Stimulated activated CD8-positive, alpha-beta memory T cell treated with anti-CD3 and anti-CD28 coated beads, Interleukin-2, amount 100 ng/mL, for 1 hour (primary cell): ENCODE data around the gene MYEOV.

Experiments used
- DNase-seq, 2 donors: peaks; one replicate each; pipeline ENCODE4 v3.0.0-alpha.2; 2020; ENCODE audit warnings: low read depth in 2 of 2

The MYEOV gene

DNA sequence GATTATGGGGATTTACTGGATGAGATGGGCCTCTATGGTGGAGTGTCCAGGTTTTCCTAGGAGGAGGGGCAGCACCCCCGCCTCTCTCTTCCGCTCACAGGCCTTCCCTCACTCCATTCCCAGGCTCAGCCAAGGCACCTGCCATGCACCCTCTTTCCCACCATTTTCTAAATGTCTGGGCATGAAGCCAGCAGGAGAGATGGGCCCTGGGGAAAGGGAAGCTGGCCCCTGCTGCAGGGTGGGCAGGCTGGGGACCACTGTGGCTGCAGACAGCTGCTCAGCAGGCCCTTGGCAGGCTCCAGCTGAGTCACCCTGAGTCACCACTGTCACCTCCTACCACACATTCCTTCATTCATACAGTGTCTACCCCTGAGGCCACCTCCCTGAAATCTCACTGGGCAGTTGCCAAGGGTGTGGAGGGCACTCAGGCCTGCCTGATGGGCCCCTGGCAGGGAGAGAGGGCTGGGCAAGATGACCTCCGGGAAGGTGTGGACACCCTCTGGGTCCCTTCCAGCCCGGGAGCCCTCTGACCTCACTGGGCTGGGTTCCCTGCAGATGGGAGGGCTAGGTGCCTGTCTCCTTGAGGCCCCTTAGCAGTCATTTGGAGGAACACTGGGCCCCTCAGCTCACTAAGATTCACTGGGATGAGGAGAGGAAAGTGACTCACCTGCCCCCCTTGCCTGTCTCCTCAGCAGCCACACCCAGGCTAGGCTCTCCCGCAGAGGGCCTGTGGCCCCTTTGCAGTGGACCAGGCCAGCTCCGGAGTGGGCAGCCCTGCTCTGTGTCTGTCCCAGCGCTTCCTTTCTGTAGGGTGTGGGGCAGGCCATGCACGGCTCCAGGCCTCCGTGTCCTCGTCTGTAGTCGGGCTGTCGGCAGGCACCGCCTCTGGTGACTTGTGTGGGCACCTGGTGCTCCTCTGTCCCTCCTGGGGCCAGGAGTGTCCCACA, 7.8 kb downstream of the MYEOV start:
- no peak for DNase-seq

DNA sequence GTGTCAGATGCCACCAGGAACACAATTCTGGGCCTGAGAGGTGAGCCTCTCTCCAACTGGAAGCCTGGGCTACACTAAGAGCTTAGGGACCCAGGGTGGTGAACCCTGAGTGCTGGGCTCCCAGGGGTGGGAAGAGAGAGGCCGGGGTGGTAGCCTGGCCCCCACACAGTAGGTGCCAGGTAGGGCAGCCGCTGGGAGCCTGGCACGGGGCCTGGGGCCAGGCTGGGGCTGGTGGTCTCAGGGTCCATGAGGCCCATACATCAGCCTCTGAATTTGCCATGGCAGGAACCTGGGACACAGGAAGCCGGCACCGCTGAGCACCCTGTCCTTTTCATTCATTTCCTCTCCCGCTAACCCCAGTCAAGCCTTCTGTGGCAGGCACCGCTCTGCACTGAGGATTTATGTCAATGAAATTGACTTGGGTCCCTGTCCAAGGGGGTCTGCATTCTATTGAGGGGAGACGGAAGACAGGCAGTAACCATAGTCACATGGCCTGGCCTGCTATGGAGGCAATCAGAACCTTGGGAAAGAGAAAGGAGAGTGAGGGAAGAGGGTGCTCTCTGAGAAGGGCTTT, 8.6 kb downstream of the MYEOV start:
- DNase-seq = no peak

DNA sequence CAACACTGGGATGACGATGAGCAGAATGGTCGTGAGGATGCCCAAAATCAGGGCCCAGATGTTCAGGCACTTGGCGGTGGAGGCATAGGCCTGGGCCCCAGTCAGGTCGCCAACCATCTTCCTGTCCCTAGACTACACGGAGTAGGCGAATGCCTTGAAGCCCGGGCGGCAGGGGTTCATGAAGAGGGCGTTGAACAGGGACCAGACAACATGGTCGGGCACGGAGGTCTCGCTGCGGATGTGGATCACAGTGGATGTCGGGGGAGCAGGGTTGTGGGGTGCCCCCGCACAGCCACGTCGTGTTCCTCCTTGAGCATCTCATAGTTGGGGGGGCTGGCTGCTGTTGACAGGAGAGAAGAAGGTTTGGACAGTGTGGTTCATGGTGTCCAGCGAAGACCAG, 9.5 kb downstream of the MYEOV start:
- DNase-seq = no peak

DNA sequence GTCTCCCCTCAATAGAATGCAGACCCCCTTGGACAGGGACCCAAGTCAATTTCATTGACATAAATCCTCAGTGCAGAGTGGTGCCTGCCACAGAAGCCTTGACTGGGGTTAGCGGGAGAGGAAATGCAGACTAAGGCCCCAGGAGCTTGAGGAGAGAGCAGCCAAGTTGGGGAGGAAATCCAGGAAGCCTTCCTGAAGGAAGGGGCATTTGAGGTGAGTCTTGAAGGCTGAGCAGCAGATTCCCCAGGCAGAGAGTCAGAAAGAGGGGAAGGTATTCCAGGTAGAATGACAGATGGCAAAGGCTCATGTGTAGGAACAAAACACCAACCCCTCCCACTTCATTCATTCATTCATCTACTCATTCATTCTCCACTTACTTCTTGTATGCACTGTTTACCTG, 10.3 kb downstream of the MYEOV start:
- no peak for DNase-seq

DNA sequence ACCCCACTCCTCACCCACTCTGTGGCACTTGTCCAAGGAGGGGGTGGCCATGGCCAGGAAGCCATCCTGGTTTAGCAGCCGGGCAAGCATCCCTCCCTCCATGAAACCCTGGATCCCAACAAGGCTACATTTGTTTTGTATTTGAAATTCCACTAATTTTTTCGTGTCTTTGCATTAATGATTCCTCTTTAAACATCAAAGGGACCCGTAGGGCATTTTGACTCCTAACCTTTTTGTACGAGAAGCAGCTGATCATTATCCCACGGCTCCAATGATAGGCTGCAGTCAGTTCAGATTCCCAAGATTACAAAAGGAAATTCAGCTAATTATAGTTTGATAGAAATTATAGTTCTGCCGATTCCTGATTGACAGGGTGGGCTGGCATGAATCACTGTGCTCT, 10.7 kb downstream of the MYEOV start:
- DNase-seq = no peak

DNA sequence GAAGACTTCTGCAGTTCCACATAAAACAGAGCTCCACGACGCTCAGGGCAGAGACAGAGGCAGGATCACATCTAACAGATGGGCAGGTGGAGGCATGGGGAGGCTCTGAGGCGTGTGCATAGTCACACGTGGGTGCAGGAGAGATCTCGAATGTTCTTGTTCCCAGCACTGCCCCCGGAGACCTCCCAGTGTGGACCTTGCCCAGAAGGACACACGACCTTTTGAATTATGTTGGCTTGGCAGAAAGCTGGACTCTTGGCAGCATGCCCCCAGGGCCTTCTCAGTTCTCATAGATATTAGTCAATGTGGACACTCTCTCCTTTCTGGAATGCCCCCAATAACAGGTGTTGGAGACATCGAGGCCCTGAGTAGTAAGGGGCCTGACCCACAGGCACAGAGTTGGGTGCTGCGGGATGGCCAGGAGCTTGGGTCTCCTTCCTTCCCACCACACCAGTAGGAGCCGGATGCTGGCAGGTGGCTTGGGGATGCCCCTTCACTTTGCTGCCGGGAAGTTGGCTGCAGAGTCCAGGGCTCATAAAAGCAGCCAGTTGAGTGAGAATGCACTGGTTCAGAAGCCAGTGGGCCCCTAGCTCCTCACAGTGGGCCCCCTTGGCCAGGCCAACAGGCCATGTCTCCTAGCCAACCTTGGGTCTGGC, 12.1 kb downstream of the MYEOV start:
- DNase-seq = no peak

DNA sequence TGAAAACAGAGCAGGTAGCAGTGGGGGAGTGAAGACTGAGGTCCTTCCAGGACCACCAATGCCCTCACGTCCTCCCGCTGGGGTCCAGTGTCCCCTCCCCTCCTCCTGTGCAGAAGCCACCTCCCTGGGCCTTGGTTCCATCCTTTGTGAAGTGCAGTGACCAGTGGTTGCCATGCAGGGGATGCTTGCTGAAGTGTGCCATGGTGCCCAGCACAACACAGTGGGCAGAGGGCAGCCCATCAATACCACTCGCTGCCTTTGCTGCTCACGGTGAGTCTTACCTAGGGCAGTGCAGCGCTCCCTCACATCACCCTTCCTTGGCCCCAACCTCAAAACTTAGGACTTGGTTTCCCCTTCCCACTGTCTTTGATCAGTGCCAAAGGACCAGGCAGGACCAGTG, 12.9 kb downstream of the MYEOV start:
- no peak for DNase-seq

DNA sequence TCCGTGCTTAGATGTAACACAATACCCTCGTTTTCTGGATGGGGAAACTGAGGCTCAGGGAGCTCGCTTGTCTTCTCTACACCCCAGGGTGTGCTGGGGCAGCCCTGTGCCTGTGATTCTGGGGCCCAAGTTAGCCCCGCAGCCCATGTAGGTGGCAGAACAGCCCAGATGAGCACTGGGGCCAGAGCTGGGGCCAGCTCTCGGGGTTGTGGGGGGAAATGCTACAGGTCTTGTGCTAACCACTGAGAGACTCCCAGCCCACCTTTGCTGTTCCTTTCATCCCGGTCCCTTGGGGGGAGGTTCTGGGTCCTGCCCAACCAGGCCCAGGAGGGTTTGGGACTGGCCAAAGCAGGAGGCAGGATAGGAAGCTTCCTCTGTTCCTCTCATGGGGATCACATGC, 13.5 kb downstream of the MYEOV start:
- DNase-seq = no peak

DNA sequence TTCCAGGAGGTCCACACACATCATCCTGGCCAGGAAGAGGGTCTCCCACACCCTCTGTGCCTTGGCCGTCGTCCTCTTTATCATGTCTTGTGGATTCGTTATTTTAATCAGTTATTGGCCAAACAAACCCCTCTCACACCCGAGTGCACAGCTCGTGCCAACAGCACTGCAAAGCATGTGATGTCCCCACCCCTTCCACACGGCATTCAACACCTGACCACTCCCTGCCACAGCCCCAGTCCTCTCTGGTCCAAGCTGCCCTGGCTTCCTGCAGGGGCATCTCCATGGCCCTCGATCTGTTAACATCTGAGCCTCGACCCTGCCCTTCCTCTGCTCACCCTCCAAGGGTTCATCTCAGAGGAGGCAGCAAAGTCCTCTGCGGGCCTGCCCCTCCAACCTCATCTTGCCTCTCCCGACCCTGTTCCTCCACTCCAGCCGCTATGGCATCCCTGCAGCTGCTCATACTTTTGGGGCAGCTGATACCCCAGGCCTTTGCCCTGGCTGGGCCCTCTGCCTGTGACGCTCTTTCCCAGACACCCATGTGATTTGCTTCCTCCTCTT, 14.0 kb downstream of the MYEOV start:
- no peak for DNase-seq

DNA sequence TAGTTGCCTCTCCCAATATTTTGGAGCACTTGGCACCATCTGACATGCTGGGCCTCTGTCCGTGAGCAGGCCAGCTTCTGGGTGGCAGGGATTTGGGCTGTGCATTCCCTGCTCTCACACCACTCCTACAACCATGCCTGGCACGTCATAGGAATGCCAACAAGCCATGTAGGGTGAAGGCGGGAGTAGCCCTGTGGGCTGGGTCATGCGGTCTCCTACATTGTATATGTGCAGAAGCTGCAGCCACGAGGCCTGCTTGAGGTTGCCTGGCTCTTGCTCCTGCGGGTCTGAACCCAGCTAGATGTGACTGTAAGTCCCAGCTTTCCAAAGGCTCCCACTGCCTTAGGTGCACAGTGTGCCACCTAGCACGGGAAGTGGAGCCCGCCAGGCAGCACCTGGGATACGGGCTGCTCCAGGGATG, 14.5 kb downstream of the MYEOV start:
- DNase-seq = no peak

DNA sequence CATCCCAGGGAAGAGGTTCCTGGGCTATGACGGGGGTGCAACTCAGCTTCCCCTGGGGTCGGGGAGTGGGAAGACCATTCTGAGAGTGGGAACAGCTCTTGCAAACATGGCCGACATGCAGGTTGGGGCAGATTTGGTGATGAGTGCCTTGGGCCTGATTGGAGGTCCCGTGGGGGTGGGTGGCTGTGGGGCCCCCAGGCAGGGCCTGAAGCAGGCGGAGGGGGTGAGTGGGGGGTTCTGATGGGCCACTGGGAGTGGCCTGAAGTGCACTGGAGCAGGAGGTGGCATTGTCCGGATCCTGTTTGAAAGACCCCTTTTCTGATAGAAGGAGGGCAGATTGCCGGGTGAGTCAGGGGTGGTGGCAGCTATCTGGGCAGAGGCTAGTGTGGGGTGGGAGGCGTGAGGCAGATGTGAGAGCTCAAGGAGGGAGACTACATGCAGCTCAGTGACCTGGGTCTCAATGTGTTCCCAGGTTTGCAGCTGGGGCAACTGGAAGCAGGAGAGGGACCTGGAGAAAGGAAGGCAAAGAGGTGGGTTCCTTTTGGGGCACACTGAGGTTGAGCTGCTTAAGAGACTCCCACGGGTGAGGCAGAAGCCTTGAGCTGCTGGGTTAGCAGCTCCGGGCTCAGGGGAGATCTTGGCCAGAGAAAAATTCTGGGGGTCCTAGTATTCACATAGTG, 15.1 kb downstream of the MYEOV start:
- no peak for DNase-seq

DNA sequence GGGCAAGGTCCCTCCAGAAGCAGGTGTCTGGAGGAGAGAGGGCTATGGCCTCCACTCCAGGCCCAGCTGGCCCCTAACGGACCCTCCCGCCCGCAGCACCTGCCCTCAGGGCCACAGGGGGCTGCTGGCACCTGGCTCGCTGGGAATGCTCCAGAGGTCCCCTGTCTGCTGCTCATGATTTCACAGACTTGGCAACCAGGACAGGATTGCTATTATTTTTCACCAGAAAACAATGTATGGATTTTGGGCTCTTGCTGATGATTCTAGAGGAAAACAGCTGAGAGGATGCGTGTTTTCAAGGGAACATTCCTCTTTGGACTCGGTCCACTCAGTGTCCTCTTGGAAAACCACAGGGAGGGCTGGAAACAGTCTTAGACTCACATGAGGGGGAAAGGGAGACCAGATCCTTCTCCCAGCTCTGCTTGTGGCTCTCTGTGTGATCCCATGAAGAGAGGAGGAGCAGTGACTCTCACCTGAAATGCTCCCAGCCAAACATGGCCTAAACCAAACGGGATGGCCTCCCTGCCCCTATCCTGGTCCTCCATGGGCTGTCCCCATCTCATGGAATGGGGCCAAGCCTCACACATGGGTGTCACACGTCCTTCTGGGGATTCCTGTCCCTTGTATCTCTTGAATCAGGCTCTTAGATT, 15.8 kb downstream of the MYEOV start:
- no peak for DNase-seq

DNA sequence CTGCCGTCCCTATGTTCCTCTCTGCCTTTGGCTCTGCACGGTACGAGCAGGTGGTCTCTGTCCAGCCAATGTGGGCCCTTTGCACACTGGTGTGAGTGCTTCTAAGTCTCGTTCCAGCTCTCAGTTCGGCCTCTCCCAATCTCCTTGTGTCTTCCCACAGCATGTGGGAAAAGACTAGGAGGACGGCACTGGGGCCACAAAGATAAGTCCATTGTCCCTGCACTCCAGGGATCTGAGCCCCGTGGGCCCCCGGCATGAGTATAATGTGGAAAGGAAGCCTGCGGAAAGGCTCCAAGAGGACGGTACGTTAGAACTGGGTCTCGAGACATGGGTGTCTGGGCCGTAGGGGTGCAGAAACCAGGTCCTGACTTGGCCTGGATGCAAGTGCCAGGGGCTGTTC, 16.4 kb downstream of the MYEOV start:
- no peak for DNase-seq

DNA sequence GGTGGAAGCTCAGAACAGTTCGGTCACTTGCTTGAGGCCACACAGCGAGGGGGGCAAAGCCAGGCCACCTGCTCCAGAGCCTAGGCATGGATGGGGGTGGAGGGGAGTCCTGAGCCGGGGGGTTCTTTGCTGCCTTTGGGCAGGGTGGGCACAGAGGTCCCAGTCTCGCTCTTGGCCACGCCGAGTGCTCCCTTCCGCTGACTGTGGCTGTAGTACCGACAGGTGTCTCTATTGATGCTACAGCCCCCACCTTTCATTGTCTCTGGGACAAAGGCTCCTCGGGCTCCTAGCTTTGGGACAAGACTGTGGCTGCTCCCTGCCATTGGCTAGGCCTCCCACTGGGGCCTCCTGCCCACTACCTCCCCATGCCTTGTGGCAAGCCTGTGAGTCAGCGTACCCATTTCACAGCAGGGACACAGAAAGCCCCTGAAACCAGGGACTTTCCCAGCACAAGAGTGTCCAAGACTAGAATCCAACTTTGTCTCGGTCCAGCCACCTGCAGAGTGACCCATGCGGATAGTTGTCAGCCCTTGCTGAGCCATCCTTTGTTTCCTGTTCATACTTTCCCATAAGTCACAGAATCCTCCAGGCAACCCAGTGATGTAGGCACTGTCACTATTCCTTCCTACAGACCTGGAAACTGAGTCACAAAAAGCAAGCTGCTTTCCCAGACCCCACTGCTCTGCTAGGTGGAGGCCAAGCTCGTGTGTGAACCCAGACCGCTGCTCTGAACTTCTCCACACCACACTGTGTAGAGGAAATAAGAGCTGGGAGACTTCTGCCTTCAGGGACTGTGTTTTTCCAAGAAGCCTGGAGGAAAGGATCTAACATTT, 17.2 kb downstream of the MYEOV start:
- DNase-seq = no peak

DNA sequence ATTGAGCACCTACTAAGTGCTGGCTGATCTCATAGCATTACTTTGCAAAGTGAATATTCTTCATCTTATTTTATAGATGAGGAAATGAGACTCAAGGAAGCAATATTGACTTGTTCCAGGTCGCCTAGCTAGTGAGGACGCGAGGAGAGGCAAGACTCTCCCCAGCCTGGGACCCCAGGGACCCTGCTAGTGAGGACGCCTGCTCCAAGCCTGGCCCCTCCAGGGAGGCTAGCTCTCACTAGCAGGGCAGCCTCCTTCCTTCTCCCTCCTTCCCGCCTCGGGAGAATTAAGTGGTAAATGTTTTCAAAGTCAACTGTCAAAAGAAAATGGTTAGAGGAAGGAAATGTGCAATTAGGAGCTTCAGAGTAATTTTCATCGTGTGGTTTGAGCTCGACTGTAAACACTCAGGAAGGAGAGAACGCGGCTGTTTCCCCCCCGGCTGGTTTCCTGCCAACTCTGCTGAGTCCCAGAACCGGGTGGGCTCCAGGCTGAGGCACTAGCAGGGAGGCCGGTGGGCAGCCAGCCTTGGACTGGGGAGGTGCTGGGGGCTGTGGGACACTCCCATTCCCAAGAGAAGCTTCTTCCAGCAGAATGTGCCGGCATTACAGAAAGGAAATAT, 17.9 kb downstream of the MYEOV start:
- DNase-seq = no peak

DNA sequence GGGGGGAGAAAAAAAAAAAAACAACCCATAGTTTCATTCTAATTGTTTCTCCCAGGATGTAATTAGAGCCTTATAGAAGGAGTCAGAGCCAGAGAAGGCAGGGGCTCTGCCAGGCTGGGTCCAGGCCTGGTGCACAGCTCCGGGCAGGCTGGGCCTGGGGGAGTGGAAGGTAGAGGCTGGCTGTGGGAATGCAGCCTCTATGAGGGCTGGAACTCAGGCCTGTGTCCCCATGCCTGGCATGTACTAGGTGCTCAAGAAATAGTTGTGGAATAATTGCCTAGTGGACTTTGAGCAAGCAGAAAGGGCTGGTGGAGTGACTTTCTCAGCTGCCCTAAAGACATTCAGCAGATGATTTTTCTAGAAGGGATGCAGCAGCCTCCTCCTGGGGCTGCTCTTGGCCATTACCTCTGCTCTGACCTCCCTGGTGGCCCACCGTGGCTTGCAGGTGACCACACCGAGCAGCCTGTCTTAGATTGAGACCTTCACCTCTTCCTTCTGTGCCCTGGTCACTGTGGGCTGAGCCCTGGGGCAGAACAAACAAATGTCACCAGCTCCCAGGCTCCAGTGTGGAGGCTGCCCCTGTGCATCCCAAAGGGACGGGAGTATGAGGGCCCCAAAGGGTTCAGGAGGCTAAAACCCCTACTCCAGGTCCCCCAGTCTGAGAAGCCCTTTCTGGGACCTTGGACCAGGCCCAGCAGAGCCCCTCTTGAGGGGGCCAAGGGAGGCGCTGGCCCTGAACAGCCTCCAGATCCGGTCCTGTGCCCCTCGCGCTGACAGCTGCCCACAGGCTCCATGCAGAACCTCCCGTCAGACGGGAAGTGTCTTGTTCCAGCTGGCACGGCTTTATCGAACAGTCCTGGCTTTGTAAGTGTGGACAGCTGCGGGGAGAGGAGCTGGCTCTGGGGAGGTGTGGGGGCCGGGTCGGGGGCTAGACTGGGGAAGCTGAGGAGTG, 18.8 kb downstream of the MYEOV start:
- no peak for DNase-seq

DNA sequence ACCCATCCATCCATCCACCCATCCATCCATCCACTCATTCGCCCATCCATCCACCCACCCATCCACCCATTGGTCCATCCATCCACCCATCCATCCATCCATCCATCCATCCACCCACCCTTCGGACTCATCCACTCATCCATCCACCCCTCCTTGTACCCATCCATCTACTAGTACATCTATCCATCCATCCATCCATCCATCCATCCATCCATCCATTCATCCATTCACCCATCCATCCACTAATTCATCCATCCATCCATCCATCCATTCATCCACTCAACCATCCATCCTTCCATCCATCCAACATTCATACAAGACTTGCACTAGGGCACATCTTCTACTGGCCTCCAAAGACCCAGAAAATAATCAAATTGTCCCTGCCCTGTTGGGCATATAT, 20.0 kb downstream of the MYEOV start:
- DNase-seq = no peak

DNA sequence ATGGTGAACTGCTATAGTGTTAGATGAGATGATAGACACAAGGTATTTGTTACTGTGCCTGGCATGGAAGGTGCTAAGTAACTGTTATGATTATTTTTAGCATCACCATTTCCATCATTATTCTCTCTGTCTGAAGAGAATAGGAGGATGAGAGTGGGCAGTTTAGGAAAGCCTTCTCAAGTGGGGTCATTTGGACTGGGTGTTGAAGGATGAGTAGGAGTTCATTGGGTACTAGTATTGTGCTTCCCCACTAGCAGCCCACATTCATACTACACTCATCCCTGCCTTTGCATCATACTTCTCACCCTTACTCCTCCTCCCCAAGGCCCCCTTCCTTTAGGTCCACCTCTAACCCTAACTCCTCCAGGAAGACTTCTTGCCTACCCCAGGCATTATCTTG, 20.6 kb downstream of the MYEOV start:
- DNase-seq = no peak

DNA sequence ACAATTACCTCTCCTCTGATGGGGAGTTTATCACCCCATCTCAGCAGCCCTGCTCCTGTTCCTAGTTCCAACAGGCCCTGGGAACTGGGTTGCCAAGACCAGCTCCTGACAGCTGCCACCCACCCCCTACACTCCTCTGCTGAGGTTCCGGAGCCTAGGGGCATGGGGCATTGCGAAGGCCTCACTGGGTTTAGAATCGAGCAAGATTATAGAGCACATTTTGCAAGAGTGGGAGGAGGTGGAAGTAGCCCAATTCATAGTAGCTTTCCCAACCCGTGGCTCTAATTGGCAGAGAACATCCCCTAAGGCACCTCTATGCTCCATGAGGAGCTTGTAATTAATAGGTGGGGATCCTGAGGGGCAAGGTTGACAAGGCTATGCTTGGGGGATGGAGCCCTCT, 23.0 kb downstream of the MYEOV start:
- DNase-seq = no peak
